NB4 (cell line): ENCODE results near the gene PACS1.
"Not testable (repeated sequence)": the region's sequence is repeated elsewhere in the genome, so short reads cannot be mapped to it uniquely, and the experiment has no call there.

Experiments
- CTCF ChIP-seq: IDR thresholded peaks from one replicate; pipeline ENCODE4 v1.5.1; 2012; ENCODE audit warnings: low read depth, low read length
- POLR2A ChIP-seq: IDR thresholded peaks from 2 replicates; pipeline ENCODE4 v1.6.1; 2011; ENCODE audit warnings: mild to moderate bottlenecking; ENCODE audit not compliant: insufficient read length; ENCODE audit errors: extremely low read depth

- TF ChIP-seq POLR2A, CTCF: not testable (repeated sequence)
Measured at GRCh38 chr11:66023186-66023440, 47.0 kb upstream of the PACS1 start.
